ENCODE data around the gene MARVELD3. TPM values are rescaled to one million over a fixed set of nuclear protein-coding genes. Genes with fewer than 3 reads are reported as not detected.
"Not testable (repeated sequence)": the region's sequence is repeated elsewhere in the genome, so short reads cannot be mapped to it uniquely, and the experiment has no call there.

Gene MARVELD3
- total and polyA plus RNA-seq, 2 donors (not counting 1 experiment from before 2014, with no cell fraction given): not detected

- Histone ChIP-seq H3K27me3 (replicated peaks in 1 of 4; ENCODE audit: control extremely low read depth in 1 of 4, control insufficient read depth in 3 of 4, insufficient read depth in 4 of 4, low read length in 3 of 4) (peaks cover 0 to 12% (median 3%) of the 10 kb centered on the region in 4 experiments), H3K27ac (ENCODE audit: low read length in 2 of 2) (no peak overlapping the region), H3K4me3 (ENCODE audit: control extremely low read depth in 1 of 5, extremely low read depth in 1 of 5, insufficient read depth in 1 of 5, low read depth in 2 of 5, low read length in 4 of 5) (no peak overlapping the region), H3K4me2 (replicated peaks; ENCODE audit: low read depth, low read length, poor library complexity, severe bottlenecking) (no peak overlapping the region), H3K36me3 (replicated peaks in 1 of 2; ENCODE audit: control extremely low read depth in 1 of 2, control insufficient read depth in 1 of 2, extremely low read depth in 1 of 2, insufficient read depth in 2 of 2, low read length in 1 of 2) (no peaks in the 10 kb centered on the region), H3K9me3 (ENCODE audit: control extremely low read depth in 1 of 3, control insufficient read depth in 2 of 3, insufficient read depth in 1 of 3, low read length in 2 of 3) (no peaks in the 10 kb centered on the region), H3K9ac (ENCODE audit: low read length) (no peak overlapping the region), H3K79me2 (ENCODE audit: control insufficient read depth, insufficient read depth, low read length) (no peaks in the 10 kb centered on the region), H3K4me1 (ENCODE audit: control insufficient read depth in 2 of 2, insufficient read depth in 2 of 2, low read length in 2 of 2) (no peaks in the 10 kb centered on the region), H2AFZ (ENCODE audit: insufficient read depth, low read depth, low read length, poor library complexity, severe bottlenecking) (no peak overlapping the region), H4K20me1 (ENCODE audit: control insufficient read depth, insufficient read depth, low read length, poor library complexity, severe bottlenecking) (no peaks in the 10 kb centered on the region)
- Mint-ChIP-seq H3K27me3 (peaks cover 22% of the 10 kb centered on the region), H3K9me3 (ENCODE audit: insufficient read depth) (no peaks in the 10 kb centered on the region), H3K4me3 (no peak overlapping the region), H3K4me1 (no peaks in the 10 kb centered on the region), H3K27ac (no peak overlapping the region)
- intact Hi-C loops (cut with micrococcal nuclease): no loop called here
- ChIA-PET POLR2A (no interaction called here), CTCF (no interaction called here)
- WGBS (ENCODE audit: insufficient coverage): 100% methylated on average over 3 of the region's 5 CpGs
- TF ChIP-seq EZH2 (IDR thresholded peaks at IDR 0.05; ENCODE audit: borderline replicate concordance, insufficient read depth, low read depth, low read length, poor library complexity, severe bottlenecking) (no peak), CTCF (IDR thresholded peaks at IDR 0.05) (no peak)
- ATAC-seq (ENCODE audit: low read depth) (no peak), DNase-seq (no peak)
Observed at GRCh38 chr16:71594000-71594646, 31.9 kb upstream of the MARVELD3 start.

GRCh38 chr16:71595340-71595826 lies 30.6 kb upstream of the MARVELD3 start:
- H3K27me3 ChIP-seq (replicated peaks in 1 of 4; ENCODE audit: control extremely low read depth in 1 of 4, control insufficient read depth in 3 of 4, insufficient read depth in 4 of 4, low read length in 3 of 4); H3K36me3 ChIP-seq (replicated peaks in 1 of 2; ENCODE audit: control extremely low read depth in 1 of 2, control insufficient read depth in 1 of 2, extremely low read depth in 1 of 2, insufficient read depth in 2 of 2, low read length in 1 of 2); H3K27ac ChIP-seq (ENCODE audit: low read length in 2 of 2); H3K9me3 ChIP-seq (ENCODE audit: control extremely low read depth in 1 of 3, control insufficient read depth in 2 of 3, insufficient read depth in 1 of 3, low read length in 2 of 3); H3K9me3 Mint-ChIP-seq (ENCODE audit: insufficient read depth); POLR2A ChIA-PET; H3K4me2 ChIP-seq (replicated peaks; ENCODE audit: low read depth, low read length, poor library complexity, severe bottlenecking); H3K4me3 Mint-ChIP-seq; H3K4me3 ChIP-seq (ENCODE audit: control extremely low read depth in 1 of 5, extremely low read depth in 1 of 5, insufficient read depth in 1 of 5, low read depth in 2 of 5, low read length in 4 of 5); H3K9ac ChIP-seq (ENCODE audit: low read length); H4K20me1 ChIP-seq (ENCODE audit: control insufficient read depth, insufficient read depth, low read length, poor library complexity, severe bottlenecking); H3K27ac Mint-ChIP-seq; DNase-seq; H3K4me1 Mint-ChIP-seq; ATAC-seq (ENCODE audit: low read depth); intact Hi-C loops (cut with micrococcal nuclease); H3K79me2 ChIP-seq (ENCODE audit: control insufficient read depth, insufficient read depth, low read length); H2AFZ ChIP-seq (ENCODE audit: insufficient read depth, low read depth, low read length, poor library complexity, severe bottlenecking); H3K4me1 ChIP-seq (ENCODE audit: control insufficient read depth in 2 of 2, insufficient read depth in 2 of 2, low read length in 2 of 2): not testable (repeated sequence)
- CTCF ChIA-PET: interaction anchor here (0.9 to 1.0 kb wide), 2 partner anchors 16 kb away, joined by 3 to 5 read pairs; no protein-coding TSS in a partner anchor
- 100% methylated on average over 1 of the region's 7 CpGs for WGBS (ENCODE audit: insufficient coverage)
- H3K27me3 Mint-ChIP-seq: peaks cover 20% of the 10 kb centered on the region

- 90% methylated on average over 2 of the region's 2 CpGs for whole genome bisulfite sequencing (ENCODE audit: insufficient coverage)
- H2AFZ ChIP-seq (ENCODE audit: insufficient read depth, low read depth, low read length, poor library complexity, severe bottlenecking); H3K4me3 Mint-ChIP-seq; H3K9me3 Mint-ChIP-seq (ENCODE audit: insufficient read depth); H3K9ac ChIP-seq (ENCODE audit: low read length); intact Hi-C loops (cut with micrococcal nuclease); H3K4me3 ChIP-seq (ENCODE audit: control extremely low read depth in 1 of 5, extremely low read depth in 1 of 5, insufficient read depth in 1 of 5, low read depth in 2 of 5, low read length in 4 of 5); H3K27ac Mint-ChIP-seq; H3K4me1 ChIP-seq (ENCODE audit: control insufficient read depth in 2 of 2, insufficient read depth in 2 of 2, low read length in 2 of 2); H3K27me3 Mint-ChIP-seq; H3K36me3 ChIP-seq (replicated peaks in 1 of 2; ENCODE audit: control extremely low read depth in 1 of 2, control insufficient read depth in 1 of 2, extremely low read depth in 1 of 2, insufficient read depth in 2 of 2, low read length in 1 of 2); DNase-seq; H4K20me1 ChIP-seq (ENCODE audit: control insufficient read depth, insufficient read depth, low read length, poor library complexity, severe bottlenecking); H3K27ac ChIP-seq (ENCODE audit: low read length in 2 of 2); H3K4me1 Mint-ChIP-seq; H3K4me2 ChIP-seq (replicated peaks; ENCODE audit: low read depth, low read length, poor library complexity, severe bottlenecking); H3K79me2 ChIP-seq (ENCODE audit: control insufficient read depth, insufficient read depth, low read length); POLR2A ChIA-PET; ATAC-seq (ENCODE audit: low read depth); H3K27me3 ChIP-seq (replicated peaks in 1 of 4; ENCODE audit: control extremely low read depth in 1 of 4, control insufficient read depth in 3 of 4, insufficient read depth in 4 of 4, low read length in 3 of 4); H3K9me3 ChIP-seq (ENCODE audit: control extremely low read depth in 1 of 3, control insufficient read depth in 2 of 3, insufficient read depth in 1 of 3, low read length in 2 of 3): not testable (repeated sequence)
- CTCF ChIA-PET: interaction anchor here (1.4 to 1.7 kb wide), 2 partner anchors 12 to 33 kb away, joined by 3 to 7 read pairs; no protein-coding TSS in a partner anchor
Observed at GRCh38 chr16:71598426-71598825, 27.6 kb upstream of the MARVELD3 start.

Measured in B cell (primary cell).